Measurements from ENCODE around the gene EPHB4. TPM values are rescaled to one million over a fixed set of nuclear protein-coding genes. Genes with fewer than 3 reads are reported as not detected.

The EPHB4 gene
- total RNA-seq, 1 experiment from 2014 or later: 192 TPM

GRCh38 chr7:100861616-100861985 is 34.3 kb upstream of the EPHB4 start:
- Histone ChIP-seq H3K4me3 (ENCODE audit: low read depth in 2 of 2, low read length in 2 of 2) (no peak overlapping the region), H3K9me3 (ENCODE audit: control insufficient read depth, insufficient read depth, low read depth, low read length) (no peaks in the 10 kb centered on the region), H3K36me3 (ENCODE audit: control insufficient read depth, insufficient read depth, low read length) (no peaks in the 10 kb centered on the region), H3K4me1 (ENCODE audit: control insufficient read depth, insufficient read depth, low read length) (peaks cover 3% of the 10 kb centered on the region), H3K27me3 (ENCODE audit: control insufficient read depth, insufficient read depth, low read length) (no peaks in the 10 kb centered on the region), H3K27ac (ENCODE audit: low read length) (no peak overlapping the region)
- in situ Hi-C loops (cut with HindIII; ENCODE audit: low pct_unique_long_range_greater_than_20kb, low sequenced_read_pairs) (no loop called here), intact Hi-C loops (cut with micrococcal nuclease; ENCODE audit: unreplicated experiment) (no loop called here)
- DNase-seq (ENCODE audit: low read depth, low spot score): no peak
- TF ChIP-seq SIN3A (IDR thresholded peaks at IDR 0.05; ENCODE audit: borderline replicate concordance, insufficient read depth, low read depth, low read length): no peak
- ChIA-PET CTCF (interaction anchor here (0.7 kb wide), 1 partner anchor 45 kb away, joined by 11 read pairs; no protein-coding TSS in a partner anchor), POLR2A (interaction anchor here (0.6 kb wide), 1 partner anchor 408 kb away, joined by 3 read pairs; no protein-coding TSS in a partner anchor)
- no peak for ATAC-seq
- BruUV-seq (replicated peaks): no TSS peak

DNA sequence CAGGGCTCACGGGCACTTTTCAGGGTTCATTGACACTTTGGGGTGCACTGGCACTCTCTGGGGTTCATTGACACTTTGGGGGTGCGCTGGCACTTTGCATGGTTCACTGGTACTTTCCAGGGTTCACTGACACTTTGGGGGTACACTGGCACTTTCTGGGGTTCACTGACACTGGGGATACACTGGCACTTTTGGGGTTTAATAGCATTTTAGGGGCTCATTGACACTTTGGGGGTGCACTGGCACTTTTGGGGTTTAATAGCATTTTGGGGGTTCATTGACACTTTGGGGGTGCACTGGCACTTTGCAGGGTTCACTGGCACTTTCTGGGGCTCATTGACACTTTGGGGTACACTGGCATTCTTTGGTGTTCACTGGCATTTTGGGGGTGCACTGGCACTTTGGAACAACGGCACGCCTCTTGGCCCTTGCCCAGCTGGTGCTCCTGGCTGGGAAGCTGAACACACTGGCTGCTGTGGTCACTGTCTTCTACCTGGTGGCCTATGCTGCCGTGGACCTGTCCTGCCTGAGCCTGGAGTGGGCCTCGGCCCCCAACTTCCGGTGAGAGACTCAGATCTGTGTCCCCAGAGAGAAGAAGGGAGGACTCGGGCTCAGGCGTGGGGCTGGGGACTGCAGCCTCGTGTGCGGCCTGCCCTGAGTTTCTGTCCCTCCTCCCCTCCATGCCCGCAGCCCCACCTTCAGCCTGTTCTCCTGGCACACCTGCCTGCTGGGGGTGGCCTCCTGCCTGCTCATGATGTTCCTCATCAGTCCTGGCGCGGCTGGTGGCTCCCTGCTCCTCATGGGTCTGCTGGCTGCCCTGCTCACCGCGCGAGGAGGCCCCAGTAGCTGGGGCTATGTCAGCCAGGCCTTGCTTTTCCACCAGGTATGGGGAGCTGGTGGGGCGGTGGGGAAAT is 33.6 kb upstream of the EPHB4 start:
- POLR2A ChIA-PET: no interaction called here

GRCh38 chr7:100859856-100860255 is 32.5 kb upstream of the EPHB4 start:
- TF ChIP-seq POLR2AphosphoS5 (IDR thresholded peaks at IDR 0.05; ENCODE audit: low read depth, low read length) (no peak), REST (IDR thresholded peaks at IDR 0.05; ENCODE audit: insufficient read depth in 1 of 2, low read depth in 2 of 2, low read length in 1 of 2) (no peak), SIN3A (IDR thresholded peaks at IDR 0.05; ENCODE audit: borderline replicate concordance, insufficient read depth, low read depth, low read length) (no peak), TCF7L2 (IDR thresholded peaks at IDR 0.05; ENCODE audit: low read depth, low read length) (no peak)
- TF ChIP-seq, protein P1, sequence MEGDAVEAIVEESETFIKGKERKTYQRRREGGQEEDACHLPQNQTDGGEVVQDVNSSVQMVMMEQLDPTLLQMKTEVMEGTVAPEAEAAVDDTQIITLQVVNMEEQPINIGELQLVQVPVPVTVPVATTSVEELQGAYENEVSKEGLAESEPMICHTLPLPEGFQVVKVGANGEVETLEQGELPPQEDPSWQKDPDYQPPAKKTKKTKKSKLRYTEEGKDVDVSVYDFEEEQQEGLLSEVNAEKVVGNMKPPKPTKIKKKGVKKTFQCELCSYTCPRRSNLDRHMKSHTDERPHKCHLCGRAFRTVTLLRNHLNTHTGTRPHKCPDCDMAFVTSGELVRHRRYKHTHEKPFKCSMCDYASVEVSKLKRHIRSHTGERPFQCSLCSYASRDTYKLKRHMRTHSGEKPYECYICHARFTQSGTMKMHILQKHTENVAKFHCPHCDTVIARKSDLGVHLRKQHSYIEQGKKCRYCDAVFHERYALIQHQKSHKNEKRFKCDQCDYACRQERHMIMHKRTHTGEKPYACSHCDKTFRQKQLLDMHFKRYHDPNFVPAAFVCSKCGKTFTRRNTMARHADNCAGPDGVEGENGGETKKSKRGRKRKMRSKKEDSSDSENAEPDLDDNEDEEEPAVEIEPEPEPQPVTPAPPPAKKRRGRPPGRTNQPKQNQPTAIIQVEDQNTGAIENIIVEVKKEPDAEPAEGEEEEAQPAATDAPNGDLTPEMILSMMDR (IDR thresholded peaks at IDR 0.05): no peak
- CTCF ChIA-PET: interaction anchor here (0.6 kb wide), 1 partner anchor 168 kb away, joined by 6 read pairs; no protein-coding TSS in a partner anchor
- no peaks in the 10 kb centered on the region for H3K4me1 ChIP-seq (ENCODE audit: control insufficient read depth, insufficient read depth, low read length)
- intact Hi-C loops (cut with micrococcal nuclease; ENCODE audit: unreplicated experiment): no loop called here
- no peaks in the 10 kb centered on the region for H3K9me3 ChIP-seq (ENCODE audit: control insufficient read depth, insufficient read depth, low read depth, low read length)
- in situ Hi-C loops (cut with HindIII; ENCODE audit: low pct_unique_long_range_greater_than_20kb, low sequenced_read_pairs): no loop called here
- H3K36me3 ChIP-seq (ENCODE audit: control insufficient read depth, insufficient read depth, low read length): no peaks in the 10 kb centered on the region
- peak; percentile 30; the same call in 1 of the 2 replicates for ATAC-seq
- BruUV-seq (replicated peaks): no TSS peak
- no peaks in the 10 kb centered on the region for H3K27me3 ChIP-seq (ENCODE audit: control insufficient read depth, insufficient read depth, low read length)
- H3K27ac ChIP-seq (ENCODE audit: low read length): no peak overlapping the region
- no peak for DNase-seq (ENCODE audit: low read depth, low spot score)
- H3K4me3 ChIP-seq (ENCODE audit: low read depth in 2 of 2, low read length in 2 of 2): no peak overlapping the region
- POLR2A ChIA-PET: interaction anchor here (0.7 kb wide), 1 partner anchor 15 kb away, joined by 3 read pairs; the partner anchor contains the start of gene SRRT

More for the DNA sequence above, 33.6 kb upstream of the EPHB4 start:
- no peak for TF ChIP-seq REST (IDR thresholded peaks at IDR 0.05; ENCODE audit: insufficient read depth in 1 of 2, low read depth in 2 of 2, low read length in 1 of 2)
- no peak for TF ChIP-seq TCF7L2 (IDR thresholded peaks at IDR 0.05; ENCODE audit: low read depth, low read length)
- no peak for TF ChIP-seq POLR2AphosphoS5 (IDR thresholded peaks at IDR 0.05; ENCODE audit: low read depth, low read length)
- TF ChIP-seq SIN3A (IDR thresholded peaks at IDR 0.05; ENCODE audit: borderline replicate concordance, insufficient read depth, low read depth, low read length): no peak
- Histone ChIP-seq H3K27ac (ENCODE audit: low read length) (no peak overlapping the region), H3K9me3 (ENCODE audit: control insufficient read depth, insufficient read depth, low read depth, low read length) (no peaks in the 10 kb centered on the region), H3K27me3 (ENCODE audit: control insufficient read depth, insufficient read depth, low read length) (no peaks in the 10 kb centered on the region), H3K4me1 (ENCODE audit: control insufficient read depth, insufficient read depth, low read length) (no peaks in the 10 kb centered on the region), H3K4me3 (ENCODE audit: low read depth in 2 of 2, low read length in 2 of 2) (no peak overlapping the region), H3K36me3 (ENCODE audit: control insufficient read depth, insufficient read depth, low read length) (no peaks in the 10 kb centered on the region)
- CTCF ChIA-PET: no interaction called here
- ATAC-seq: no peak
- in situ Hi-C loops (cut with HindIII; ENCODE audit: low pct_unique_long_range_greater_than_20kb, low sequenced_read_pairs) (no loop called here), intact Hi-C loops (cut with micrococcal nuclease; ENCODE audit: unreplicated experiment) (no loop called here)
- no peak for DNase-seq (ENCODE audit: low read depth, low spot score)
- BruUV-seq (replicated peaks): no TSS peak

Measured in Panc1 (cell line).